Measurements from ENCODE around the gene POR.
A peak's percentile ranks its signal among the peaks of the same experiment; 100 is the strongest.

POR gene

GRCh38 chr7:75989500-75990388 lies 74.8 kb downstream of the POR start:
- no peak overlapping the region for H3K4me3 ChIP-seq (replicated peaks; ENCODE audit: low read depth, low read length)

GRCh38 chr7:75991531-75992082 lies 76.7 kb downstream of the POR start:
- no peak for DNase-seq (ENCODE audit: low read depth)
- H3K4me3 ChIP-seq (replicated peaks; ENCODE audit: low read depth, low read length) = no peak overlapping the region
- TF ChIP-seq, protein P1, sequence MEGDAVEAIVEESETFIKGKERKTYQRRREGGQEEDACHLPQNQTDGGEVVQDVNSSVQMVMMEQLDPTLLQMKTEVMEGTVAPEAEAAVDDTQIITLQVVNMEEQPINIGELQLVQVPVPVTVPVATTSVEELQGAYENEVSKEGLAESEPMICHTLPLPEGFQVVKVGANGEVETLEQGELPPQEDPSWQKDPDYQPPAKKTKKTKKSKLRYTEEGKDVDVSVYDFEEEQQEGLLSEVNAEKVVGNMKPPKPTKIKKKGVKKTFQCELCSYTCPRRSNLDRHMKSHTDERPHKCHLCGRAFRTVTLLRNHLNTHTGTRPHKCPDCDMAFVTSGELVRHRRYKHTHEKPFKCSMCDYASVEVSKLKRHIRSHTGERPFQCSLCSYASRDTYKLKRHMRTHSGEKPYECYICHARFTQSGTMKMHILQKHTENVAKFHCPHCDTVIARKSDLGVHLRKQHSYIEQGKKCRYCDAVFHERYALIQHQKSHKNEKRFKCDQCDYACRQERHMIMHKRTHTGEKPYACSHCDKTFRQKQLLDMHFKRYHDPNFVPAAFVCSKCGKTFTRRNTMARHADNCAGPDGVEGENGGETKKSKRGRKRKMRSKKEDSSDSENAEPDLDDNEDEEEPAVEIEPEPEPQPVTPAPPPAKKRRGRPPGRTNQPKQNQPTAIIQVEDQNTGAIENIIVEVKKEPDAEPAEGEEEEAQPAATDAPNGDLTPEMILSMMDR (IDR thresholded peaks at IDR 0.05; ENCODE audit: low read length, missing control alignments) = no peak

More at GRCh38 chr7:75989500-75990388, 74.8 kb downstream of the POR start:
- TF ChIP-seq, protein P1 (IDR thresholded peaks at IDR 0.05; ENCODE audit: low read length, missing control alignments) = no peak
- DNase-seq (ENCODE audit: low read depth) = no peak

DNA sequence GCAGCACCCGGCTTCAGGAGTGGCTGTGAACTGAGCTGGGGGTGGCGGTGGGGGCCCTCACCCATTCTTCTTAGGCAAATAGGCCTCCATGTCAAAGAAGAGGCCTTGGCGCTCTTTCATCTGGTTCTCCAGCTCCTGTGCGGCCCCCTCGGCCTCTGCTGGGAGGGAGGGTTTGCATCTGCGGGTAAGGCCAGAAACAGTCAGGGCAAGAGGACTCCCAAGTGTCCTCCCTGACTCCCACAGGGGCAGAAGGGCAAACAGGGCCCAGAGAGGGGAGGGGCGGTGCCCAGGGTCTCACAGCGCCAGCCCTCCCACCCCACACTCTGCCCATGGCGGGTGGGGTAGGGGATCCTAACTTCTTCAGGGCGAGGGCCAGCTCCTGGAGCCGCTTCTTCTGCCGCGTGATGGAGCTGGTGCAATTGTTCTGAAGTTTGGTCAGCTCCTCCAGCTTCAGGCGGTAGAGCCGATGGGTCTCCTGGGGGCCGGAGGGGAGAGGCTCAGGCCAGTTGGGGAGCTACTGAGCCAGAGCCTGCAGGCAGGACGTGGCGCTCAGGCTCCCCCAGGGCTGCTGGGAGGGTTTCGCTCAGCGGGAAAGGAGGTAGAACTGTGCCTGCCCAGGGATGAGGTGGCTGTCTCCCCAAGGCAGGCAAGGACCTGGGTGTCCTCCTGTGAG lies 77.3 kb downstream of the POR start:
- H3K4me3 ChIP-seq (replicated peaks; ENCODE audit: low read depth, low read length) = no peak overlapping the region
- DNase-seq (ENCODE audit: low read depth) = no peak
- TF ChIP-seq, protein P1 (IDR thresholded peaks at IDR 0.05; ENCODE audit: low read length, missing control alignments) = no peak

- peak overlapping the region; percentile 75 for H3K4me3 ChIP-seq (replicated peaks; ENCODE audit: low read depth, low read length)
- TF ChIP-seq, protein P1 (IDR thresholded peaks at IDR 0.05; ENCODE audit: low read length, missing control alignments) = no peak
- DNase-seq (ENCODE audit: low read depth) = peak; percentile 68
Observed at GRCh38 chr7:75993689-75994387, 78.9 kb downstream of the POR start.

- peak within 1 kb of the TSS; percentile 75 for H3K4me3 ChIP-seq (replicated peaks; ENCODE audit: low read depth, low read length)
- DNase-seq (ENCODE audit: low read depth) = peak; percentile 94
- TF ChIP-seq, protein P1 (IDR thresholded peaks at IDR 0.05; ENCODE audit: low read length, missing control alignments) = no peak
Observed at GRCh38 chr7:75994388-75995051, 79.6 kb downstream of the POR start, which contains the start of gene TMEM120A. Gene TMEM120A, minus strand, starts transcription at chr7:75994595. Its CDS starts 25 bp downstream, at chr7:75994570.

DNA sequence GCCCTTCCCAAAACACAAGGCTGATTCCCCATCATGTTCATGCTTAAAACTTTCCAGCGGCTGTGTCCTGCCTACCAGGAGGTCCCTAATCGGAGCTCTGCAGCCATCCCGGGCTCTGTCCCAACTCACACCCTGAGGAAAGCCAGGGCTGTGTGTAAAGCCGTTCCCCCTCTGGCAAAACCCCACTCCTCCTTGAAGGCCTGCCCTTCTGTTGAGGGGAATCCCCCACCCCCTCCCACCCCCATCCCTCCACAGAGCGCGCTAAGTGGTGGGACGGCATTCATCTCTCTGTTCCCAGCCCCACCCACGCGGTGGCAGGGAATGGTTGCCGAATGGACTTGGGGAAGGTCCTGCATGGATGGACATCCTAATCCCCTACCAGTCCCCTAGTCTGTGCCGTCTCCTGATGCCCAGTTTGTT lies 80.1 kb downstream of the POR start:
- TF ChIP-seq, protein P1 (IDR thresholded peaks at IDR 0.05; ENCODE audit: low read length, missing control alignments) = no peak
- no peak for DNase-seq (ENCODE audit: low read depth)
- peak overlapping the region; percentile 46 for H3K4me3 ChIP-seq (replicated peaks; ENCODE audit: low read depth, low read length)

Measured in fibroblast of pulmonary artery (primary cell).